ENCODE results near the gene PHC1.

The PHC1 gene

GRCh38 chr12:8950702-8951478, 36.6 kb downstream of the PHC1 start:
- no peak for DNase-seq

GRCh38 chr12:8951744-8952143, 37.4 kb downstream of the PHC1 start:
- DNase-seq: no peak

GRCh38 chr12:8953773-8954402, 39.6 kb downstream of the PHC1 start:
- no peak for DNase-seq

GRCh38 chr12:8956073-8956472, 41.8 kb downstream of the PHC1 start:
- no peak for DNase-seq

- DNase-seq: no peak
These were observed 42.5 kb downstream of the PHC1 start for GRCh38 chr12:8956772-8957171.

DNA sequence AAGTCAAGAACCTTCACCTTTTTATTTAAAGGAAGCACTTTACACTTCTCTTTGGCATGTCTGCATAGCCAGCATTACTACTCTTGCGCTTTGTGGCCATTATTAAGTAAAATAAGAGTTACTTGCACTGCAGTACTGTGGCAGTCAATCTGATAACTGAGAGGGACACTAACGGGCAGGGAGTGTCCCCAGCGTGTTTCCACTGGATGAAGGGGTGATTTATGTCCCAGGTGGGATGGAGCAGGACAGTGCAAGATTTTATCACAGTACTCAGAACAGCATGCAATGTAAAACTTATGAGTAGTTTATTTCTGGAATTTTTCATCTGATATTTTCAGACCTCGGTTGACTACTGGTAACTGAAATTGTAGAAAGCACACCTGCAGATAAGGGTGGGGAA, 43.3 kb downstream of the PHC1 start:
- no peak for DNase-seq

DNA sequence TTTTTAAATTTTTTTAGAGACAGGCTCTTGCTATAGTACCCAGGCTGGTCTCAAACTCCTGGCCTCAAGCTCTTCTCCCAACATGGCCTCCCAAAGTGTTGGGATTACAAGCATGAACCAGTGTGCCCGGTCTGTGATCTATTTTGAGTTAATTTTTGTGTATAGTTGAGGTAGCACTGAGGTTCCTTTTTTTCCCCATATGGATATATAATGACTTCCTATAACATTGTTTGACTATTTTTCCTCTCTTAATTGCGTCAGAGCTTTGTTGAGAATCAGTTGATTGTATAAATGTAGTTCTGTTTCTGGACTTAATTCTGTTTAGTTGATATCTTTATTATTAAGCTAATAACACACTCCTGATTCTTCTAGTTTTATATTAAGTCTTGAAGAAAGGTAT, 43.8 kb downstream of the PHC1 start:
- DNase-seq: no peak

DNA sequence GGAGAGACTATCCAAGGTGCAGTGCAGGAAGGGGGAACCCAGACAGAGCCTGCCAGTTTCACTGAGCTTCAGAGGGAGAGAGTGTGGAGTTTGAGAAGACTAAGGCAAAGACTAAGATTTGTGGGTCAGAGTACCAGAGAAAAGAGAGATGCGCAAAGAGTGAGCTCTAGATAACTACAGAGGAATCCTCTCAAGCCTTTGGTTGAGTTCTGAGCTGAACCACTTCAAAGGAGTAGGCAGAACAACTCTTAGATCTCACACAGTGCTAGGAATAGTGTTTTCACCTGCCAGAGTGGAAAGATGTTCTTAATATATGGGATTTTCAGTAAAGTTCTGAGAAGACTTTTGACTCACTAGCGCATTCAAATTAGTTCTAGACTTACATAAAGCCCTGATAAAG, 45.9 kb downstream of the PHC1 start:
- no peak for DNase-seq

- no peak for DNase-seq
These were observed 54.5 kb downstream of the PHC1 start for GRCh38 chr12:8968761-8969160.

GRCh38 chr12:8969861-8970411, 55.6 kb downstream of the PHC1 start:
- DNase-seq: no peak

DNA sequence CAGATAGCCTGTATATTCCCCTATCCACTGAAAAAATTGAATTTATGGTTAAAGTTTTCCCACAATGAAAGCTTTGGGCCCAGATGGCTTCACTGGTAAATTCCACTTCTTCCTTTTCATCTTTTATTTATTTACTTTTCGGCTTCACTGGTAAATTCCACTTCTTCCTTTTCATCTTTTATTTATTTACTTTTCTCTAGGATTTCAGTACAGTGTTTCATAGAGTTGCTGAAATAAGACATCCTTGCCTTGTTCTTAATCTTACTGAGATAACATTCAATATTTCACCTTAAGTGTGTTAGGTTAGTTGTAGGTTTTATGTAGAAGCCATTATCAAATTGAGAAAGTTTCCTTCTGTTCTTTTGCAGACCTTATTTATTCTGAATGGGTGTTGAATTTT, 56.1 kb downstream of the PHC1 start:
- DNase-seq: no peak

DNA sequence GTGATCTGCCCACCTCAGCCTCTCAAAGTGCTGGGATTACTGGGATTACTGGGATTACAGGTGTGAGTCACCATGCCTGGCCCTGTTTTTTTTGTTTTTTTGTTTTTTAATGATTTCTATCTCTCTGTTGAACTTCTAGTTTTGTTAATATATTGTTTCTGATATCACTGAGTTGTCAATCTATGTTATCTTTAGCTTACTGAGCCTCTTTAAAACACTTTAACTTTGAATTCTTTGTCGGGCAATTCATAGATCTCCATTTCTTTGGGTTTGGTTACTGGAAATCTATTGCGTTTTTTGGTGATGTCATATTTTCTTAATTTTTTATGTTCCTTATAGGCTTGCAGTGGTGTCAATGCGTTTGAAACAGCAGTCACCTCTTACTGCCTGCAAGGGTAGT, 65.8 kb downstream of the PHC1 start:
- no peak for DNase-seq

GRCh38 chr12:8985213-8985754, 71.0 kb downstream of the PHC1 start:
- DNase-seq: no peak

DNA sequence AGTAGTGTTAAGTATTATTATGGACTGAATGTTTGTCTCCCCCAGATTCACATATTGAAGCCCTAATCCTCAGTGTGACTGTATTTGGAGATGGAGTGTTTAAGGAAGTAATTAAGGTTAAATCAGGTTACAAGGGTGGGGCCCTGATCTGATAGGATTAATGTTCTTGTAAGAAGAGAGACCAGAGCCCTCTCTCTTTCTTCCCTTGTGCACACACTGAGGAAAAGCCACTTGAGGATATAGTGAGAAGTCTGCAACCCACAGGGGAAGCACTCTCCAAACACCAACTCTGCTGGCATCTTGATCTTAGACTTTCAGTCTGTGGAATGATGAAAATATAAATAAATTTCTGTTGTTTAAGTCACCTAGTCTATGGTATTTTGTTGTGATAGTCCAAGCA, 72.9 kb downstream of the PHC1 start:
- DNase-seq: no peak

DNA sequence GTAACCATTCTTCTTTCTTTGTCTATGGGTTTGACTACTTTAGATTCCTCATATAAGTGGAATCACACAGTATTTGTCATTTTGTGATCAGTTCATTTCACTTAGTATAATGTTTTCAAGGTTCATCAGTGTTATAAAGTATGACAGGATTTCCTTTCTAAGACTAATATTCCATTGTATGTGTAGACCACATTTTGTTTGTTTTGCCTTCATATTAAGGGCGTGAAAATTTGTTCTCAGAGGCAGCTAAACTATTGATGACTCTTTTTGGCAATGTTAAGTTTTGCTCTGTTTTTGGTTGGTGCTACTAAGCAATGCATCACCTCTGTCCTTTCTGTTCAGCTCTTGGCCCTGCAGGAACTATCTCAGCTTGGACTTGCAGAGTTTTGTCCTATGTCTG, 73.4 kb downstream of the PHC1 start:
- no peak for DNase-seq

DNA sequence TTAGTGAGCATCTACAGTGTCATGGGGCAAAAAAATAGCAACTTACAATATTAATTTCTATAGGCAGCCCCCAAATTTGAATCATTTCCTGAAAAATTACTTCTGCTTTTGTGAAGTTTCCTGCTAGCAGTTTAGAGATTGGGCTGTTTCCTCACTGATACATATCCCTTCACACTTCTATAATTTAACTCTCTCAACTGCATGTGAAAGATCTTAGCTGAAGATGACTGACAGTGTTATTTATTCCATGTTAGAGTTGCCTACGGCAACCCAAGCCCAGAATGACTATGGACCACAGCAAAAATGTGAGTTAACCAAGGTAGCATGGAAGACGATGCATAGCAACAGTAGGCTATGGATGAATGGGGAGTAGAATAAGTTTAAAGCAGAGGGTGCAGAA, 75.1 kb downstream of the PHC1 start, which contains the start of gene KLRG1:
KLRG1 (plus strand) TSS at position 134 of the 400 bp plus-strand sequence; CDS start at position 224, 90 bp downstream.
- no peak for DNase-seq
